Activated naive CD4-positive, alpha-beta T cell treated with anti-CD3 and anti-CD28 coated beads, Interleukin-2, amount 50 U/mL, for 16 hours (primary cell): ENCODE measurements around the gene HNRNPLL.
"Not testable (repeated sequence)": the region's sequence is repeated elsewhere in the genome, so short reads cannot be mapped to it uniquely, and the experiment has no call there.

ENCODE experiments used
- DNase-seq: peaks from one replicate; pipeline ENCODE4 v3.0.0-alpha.2; 2020

Gene HNRNPLL

GRCh38 chr2:38617301-38617700, 14.6 kb upstream of the HNRNPLL start:
- no peak for DNase-seq

- DNase-seq = no peak
Observed at GRCh38 chr2:38615237-38615636, 12.5 kb upstream of the HNRNPLL start.

- DNase-seq = no peak
Observed at GRCh38 chr2:38613849-38614213, 11.1 kb upstream of the HNRNPLL start.

GRCh38 chr2:38613126-38613848, 10.6 kb upstream of the HNRNPLL start:
- no peak for DNase-seq

GRCh38 chr2:38610851-38611801, 8.4 kb upstream of the HNRNPLL start:
- no peak for DNase-seq

GRCh38 chr2:38609246-38609645, 6.5 kb upstream of the HNRNPLL start:
- not testable (repeated sequence) for DNase-seq

- DNase-seq = no peak
Observed at GRCh38 chr2:38608755-38609154, 6.0 kb upstream of the HNRNPLL start.

- DNase-seq = no peak
Observed at GRCh38 chr2:38605298-38605830, 2.6 kb upstream of the HNRNPLL start.

GRCh38 chr2:38603402-38604290, 918 bp upstream of the HNRNPLL start:
- peak; percentile 87 for DNase-seq

- DNase-seq = peak; percentile 42
Observed at GRCh38 chr2:38602136-38602731, 494 bp downstream of the HNRNPLL start.

- DNase-seq = no peak
Observed at GRCh38 chr2:38601463-38602135, 1.1 kb downstream of the HNRNPLL start.

- DNase-seq = no peak
Observed at GRCh38 chr2:38600921-38601455, 1.7 kb downstream of the HNRNPLL start.

- DNase-seq = no peak
Observed at GRCh38 chr2:38600242-38600891, 2.4 kb downstream of the HNRNPLL start.

- DNase-seq = no peak
Observed at GRCh38 chr2:38599706-38600105, 3.0 kb downstream of the HNRNPLL start.

- DNase-seq = no peak
Observed at GRCh38 chr2:38598991-38599295, 3.8 kb downstream of the HNRNPLL start.

GRCh38 chr2:38598200-38598990, 4.3 kb downstream of the HNRNPLL start:
- no peak for DNase-seq

- no peak for DNase-seq
Observed at GRCh38 chr2:38597115-38597514, 5.6 kb downstream of the HNRNPLL start.

GRCh38 chr2:38596229-38596628, 6.5 kb downstream of the HNRNPLL start:
- DNase-seq = no peak

- no peak for DNase-seq
Observed at GRCh38 chr2:38592951-38593350, 9.8 kb downstream of the HNRNPLL start.

- no peak for DNase-seq
Observed at GRCh38 chr2:38591152-38591551, 11.6 kb downstream of the HNRNPLL start.
